ENCODE measurements around the gene VPS39. TPM values are rescaled to one million over a fixed set of nuclear protein-coding genes. Genes with fewer than 3 reads are reported as not detected.

VPS39 gene
- total and polyA plus RNA-seq, 2 of the 13 experiments (the other 11 are each of a cell fraction or from before 2014, with no cell fraction given) = 22.9 to 32.0 TPM

GRCh38 chr15:42207674-42208579 is at the start of gene VPS39 (continued):
- TF ChIP-seq SAP130 (CRISPR knock-in tag; IDR thresholded peaks at IDR 0.05; ENCODE audit: low read depth) (peak; percentile 92), MYC (CRISPR knock-in tag; IDR thresholded peaks at IDR 0.05; ENCODE audit: borderline replicate concordance) (peak; percentile 31; the same call in 1 of the 2 replicates), ZNF34 (CRISPR knock-in tag; IDR thresholded peaks at IDR 0.05; ENCODE audit: borderline replicate concordance) (0 out of 2 replicates have a peak, but pooled peaks have one; percentile 45), IKZF5 (CRISPR knock-in tag; IDR thresholded peaks at IDR 0.05) (peak; percentile 62; the same call in 1 of the 2 replicates), TOPORS (CRISPR knock-in tag; IDR thresholded peaks at IDR 0.05) (peak; percentile 32; the same call in 1 of the 2 replicates), HDAC6 (IDR thresholded peaks at IDR 0.05; ENCODE audit: low read depth, low read length) (no peak), NCOA2 (CRISPR knock-in tag; IDR thresholded peaks at IDR 0.05) (peak; percentile 32; the same call in 1 of the 2 replicates), ATF7-NPFF (CRISPR knock-in tag; IDR thresholded peaks at IDR 0.05; ENCODE audit: low read depth) (no peak), ZNF607 (CRISPR knock-in tag; IDR thresholded peaks at IDR 0.05; ENCODE audit: borderline replicate concordance) (no peak; the same call in 1 of the 2 replicates), MBNL3 (CRISPR knock-in tag; conservative IDR thresholded peaks at IDR 0.05) (no peak), U2AF2 (IDR thresholded peaks at IDR 0.05; ENCODE audit: low read depth, low read length) (no peak), KLF6 (CRISPR knock-in tag; IDR thresholded peaks at IDR 0.05) (no peak), ZNF124 (CRISPR knock-in tag; IDR thresholded peaks at IDR 0.05) (peak; percentile 65; the same call in 1 of the 2 replicates), ZFP90 (CRISPR knock-in tag; IDR thresholded peaks at IDR 0.05; ENCODE audit: borderline replicate concordance) (peak; percentile 73; the same call in 1 of the 2 replicates), ESRRA (CRISPR knock-in tag; IDR thresholded peaks at IDR 0.05; ENCODE audit: low read depth) (peak; percentile 64; the same call in 1 of the 2 replicates), KMT2B (CRISPR knock-in tag; IDR thresholded peaks at IDR 0.05) (0 out of 2 replicates have a peak, but pooled peaks have one; percentile 76), ZNF558 (CRISPR knock-in tag; IDR thresholded peaks at IDR 0.05; ENCODE audit: borderline replicate concordance) (0 out of 2 replicates have a peak, but pooled peaks have one; percentile 34), GTF2F1 (IDR thresholded peaks at IDR 0.05; ENCODE audit: low read length) (no peak), FOSL1 (CRISPR knock-in tag; IDR thresholded peaks at IDR 0.05; ENCODE audit: borderline replicate concordance) (no peak)
- TF ChIP-seq, protein P1, sequence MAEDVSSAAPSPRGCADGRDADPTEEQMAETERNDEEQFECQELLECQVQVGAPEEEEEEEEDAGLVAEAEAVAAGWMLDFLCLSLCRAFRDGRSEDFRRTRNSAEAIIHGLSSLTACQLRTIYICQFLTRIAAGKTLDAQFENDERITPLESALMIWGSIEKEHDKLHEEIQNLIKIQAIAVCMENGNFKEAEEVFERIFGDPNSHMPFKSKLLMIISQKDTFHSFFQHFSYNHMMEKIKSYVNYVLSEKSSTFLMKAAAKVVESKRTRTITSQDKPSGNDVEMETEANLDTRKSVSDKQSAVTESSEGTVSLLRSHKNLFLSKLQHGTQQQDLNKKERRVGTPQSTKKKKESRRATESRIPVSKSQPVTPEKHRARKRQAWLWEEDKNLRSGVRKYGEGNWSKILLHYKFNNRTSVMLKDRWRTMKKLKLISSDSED (CRISPR knock-in tag; IDR thresholded peaks at IDR 0.05) = no peak
- TF ChIP-seq, protein P2, sequence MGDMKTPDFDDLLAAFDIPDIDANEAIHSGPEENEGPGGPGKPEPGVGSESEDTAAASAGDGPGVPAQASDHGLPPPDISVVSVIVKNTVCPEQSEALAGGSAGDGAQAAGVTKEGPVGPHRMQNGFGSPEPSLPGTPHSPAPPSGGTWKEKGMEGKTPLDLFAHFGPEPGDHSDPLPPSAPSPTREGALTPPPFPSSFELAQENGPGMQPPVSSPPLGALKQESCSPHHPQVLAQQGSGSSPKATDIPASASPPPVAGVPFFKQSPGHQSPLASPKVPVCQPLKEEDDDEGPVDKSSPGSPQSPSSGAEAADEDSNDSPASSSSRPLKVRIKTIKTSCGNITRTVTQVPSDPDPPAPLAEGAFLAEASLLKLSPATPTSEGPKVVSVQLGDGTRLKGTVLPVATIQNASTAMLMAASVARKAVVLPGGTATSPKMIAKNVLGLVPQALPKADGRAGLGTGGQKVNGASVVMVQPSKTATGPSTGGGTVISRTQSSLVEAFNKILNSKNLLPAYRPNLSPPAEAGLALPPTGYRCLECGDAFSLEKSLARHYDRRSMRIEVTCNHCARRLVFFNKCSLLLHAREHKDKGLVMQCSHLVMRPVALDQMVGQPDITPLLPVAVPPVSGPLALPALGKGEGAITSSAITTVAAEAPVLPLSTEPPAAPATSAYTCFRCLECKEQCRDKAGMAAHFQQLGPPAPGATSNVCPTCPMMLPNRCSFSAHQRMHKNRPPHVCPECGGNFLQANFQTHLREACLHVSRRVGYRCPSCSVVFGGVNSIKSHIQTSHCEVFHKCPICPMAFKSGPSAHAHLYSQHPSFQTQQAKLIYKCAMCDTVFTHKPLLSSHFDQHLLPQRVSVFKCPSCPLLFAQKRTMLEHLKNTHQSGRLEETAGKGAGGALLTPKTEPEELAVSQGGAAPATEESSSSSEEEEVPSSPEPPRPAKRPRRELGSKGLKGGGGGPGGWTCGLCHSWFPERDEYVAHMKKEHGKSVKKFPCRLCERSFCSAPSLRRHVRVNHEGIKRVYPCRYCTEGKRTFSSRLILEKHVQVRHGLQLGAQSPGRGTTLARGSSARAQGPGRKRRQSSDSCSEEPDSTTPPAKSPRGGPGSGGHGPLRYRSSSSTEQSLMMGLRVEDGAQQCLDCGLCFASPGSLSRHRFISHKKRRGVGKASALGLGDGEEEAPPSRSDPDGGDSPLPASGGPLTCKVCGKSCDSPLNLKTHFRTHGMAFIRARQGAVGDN (CRISPR knock-in tag; IDR thresholded peaks at IDR 0.05) = peak; percentile 83
- TF ChIP-seq, protein P3, sequence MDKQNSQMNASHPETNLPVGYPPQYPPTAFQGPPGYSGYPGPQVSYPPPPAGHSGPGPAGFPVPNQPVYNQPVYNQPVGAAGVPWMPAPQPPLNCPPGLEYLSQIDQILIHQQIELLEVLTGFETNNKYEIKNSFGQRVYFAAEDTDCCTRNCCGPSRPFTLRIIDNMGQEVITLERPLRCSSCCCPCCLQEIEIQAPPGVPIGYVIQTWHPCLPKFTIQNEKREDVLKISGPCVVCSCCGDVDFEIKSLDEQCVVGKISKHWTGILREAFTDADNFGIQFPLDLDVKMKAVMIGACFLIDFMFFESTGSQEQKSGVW (CRISPR knock-in tag; IDR thresholded peaks at IDR 0.05; ENCODE audit: borderline replicate concordance) = no peak

Data from HepG2 (cell line).